Panc1 (cell line): ENCODE measurements around the gene DIP2C. TPM values are rescaled to one million over a fixed set of nuclear protein-coding genes. Genes with fewer than 3 reads are reported as not detected.
"Not testable (repeated sequence)": the region's sequence is repeated elsewhere in the genome, so short reads cannot be mapped to it uniquely, and the experiment has no call there.

ENCODE experiments used
- ATAC-seq: fragments of 200-7000 bp; cut with Tn5 transposase; 2 replicates; pipeline ENCODE4 v1.9.1; 2020; ENCODE audit warnings: mild to moderate bottlenecking, moderate library complexity
- BruUV-seq: library from RNA; stranded (reverse); fragments of 400-500 nt; replicated peaks from 2 replicates; lab custom pipeline; 2021; lab: Mats Ljungman, UMichigan
- CTCF ChIA-PET: fragments of 300-600 bp; sonication (Branson Sonifier 250); formaldehyde crosslinking; loops from one replicate; lab custom pipeline; 2022; ENCODE audit warnings: antibody characterized with exemption; lab: Charles Lee
- POLR2A ChIA-PET: fragments of 300-600 bp; sonication (Branson Sonifier 250); formaldehyde crosslinking; loops from one replicate; lab custom pipeline; 2022; ENCODE audit warnings: antibody characterized with exemption; lab: Charles Lee
- DNase-seq: peaks from one replicate; pipeline ENCODE4 v3.0.0-alpha.2; 2010; ENCODE audit warnings: low read depth, low spot score
- H3K27ac ChIP-seq: 2 replicates; pipeline ENCODE4 v1.5.1; 2011; ENCODE audit warnings: mild to moderate bottlenecking, low read length, inconsistent platforms
- H3K27me3 ChIP-seq: fragments of 200-500 bp; sonication (Bioruptor generic); 2 replicates; pipeline ENCODE4 v1.6.0; 2014; ENCODE audit warnings: low read length, inconsistent platforms; ENCODE audit not compliant: control insufficient read depth, insufficient read depth
- H3K36me3 ChIP-seq: fragments of 200-500 bp; sonication (Bioruptor generic); 2 replicates; pipeline ENCODE4 v1.5.1; 2014; ENCODE audit warnings: inconsistent platforms, mild to moderate bottlenecking, low read length, moderate library complexity; ENCODE audit not compliant: control insufficient read depth, insufficient read depth
- H3K4me1 ChIP-seq: 2 replicates; pipeline ENCODE4 v1.5.1; 2011; ENCODE audit warnings: inconsistent platforms, mild to moderate bottlenecking, low read length, moderate library complexity; ENCODE audit not compliant: control insufficient read depth, insufficient read depth
- H3K4me3 ChIP-seq, 2 experiments: 2 replicates each; pipeline ENCODE4 v1.5.1; 2011 to 2012; ENCODE audit warnings: low read depth in 2 of 2, low read length in 2 of 2, mild to moderate bottlenecking in 2 of 2, inconsistent platforms in 1 of 2, moderate library complexity in 1 of 2
- H3K9me3 ChIP-seq: fragments of 200-500 bp; sonication (Bioruptor generic); 2 replicates; pipeline ENCODE4 v1.5.1; 2014; ENCODE audit warnings: low read depth, mild to moderate bottlenecking, inconsistent platforms, low read length, moderate library complexity; ENCODE audit not compliant: control insufficient read depth, insufficient read depth
- CTCF ChIP-seq: fragments of 450-650 bp; IDR thresholded peaks from 2 replicates; pipeline ENCODE4 v1.5.1; 2017; ENCODE audit warnings: mild to moderate bottlenecking
- POLR2AphosphoS5 ChIP-seq: IDR thresholded peaks from 2 replicates; pipeline ENCODE4 v1.6.1; 2012; ENCODE audit warnings: mild to moderate bottlenecking, low read depth, low read length, moderate library complexity
- SIN3A ChIP-seq: IDR thresholded peaks from 2 replicates; pipeline ENCODE4 v1.6.1; 2012; ENCODE audit warnings: low read depth, mild to moderate bottlenecking, low read length, moderate library complexity, borderline replicate concordance; ENCODE audit not compliant: insufficient read depth
- TCF7L2 ChIP-seq: IDR thresholded peaks from 2 replicates; pipeline ENCODE4 v1.6.1; 2011; ENCODE audit warnings: mild to moderate bottlenecking, low read depth, low read length, inconsistent platforms
- in situ Hi-C: cut with HindIII; loops from 2 replicates; pipeline ENCODE4 v1.10.0; 2016; ENCODE audit warnings: low sequenced_read_pairs, low pct_unique_long_range_greater_than_20kb
- intact Hi-C: fragments of 100-400 bp; cut with micrococcal nuclease; formaldehyde crosslinking; loops from one replicate; pipeline ENCODE4 v1.10.0; 2022; ENCODE audit not compliant: unreplicated experiment
- total RNA-seq: library from RNA; stranded (reverse); gene quantifications from one replicate; pipeline ENCODE4 v1.2.1, GENCODE V29; 2021; ENCODE audit not compliant: unreplicated experiment
- TF ChIP-seq, protein P1 (sequence below), 2 experiments: IDR thresholded peaks; 2 replicates each; pipeline ENCODE4 v1.6.1; 2011 to 2012; ENCODE audit warnings: low read depth in 2 of 2, control low read depth in 1 of 2, low read length in 1 of 2, mild to moderate bottlenecking in 1 of 2, moderate library complexity in 1 of 2; ENCODE audit not compliant: insufficient read depth in 1 of 2

Gene DIP2C
- total RNA-seq, 1 experiment from 2014 or later, result 13.2 TPM

- Histone ChIP-seq H3K27me3 (no peaks in the 10 kb centered on the region), H3K27ac (no peak overlapping the region), H3K36me3 (no peaks in the 10 kb centered on the region), H3K4me1 (no peaks in the 10 kb centered on the region; the same call in 1 of the 2 replicates), H3K4me3 (no peak overlapping the region), H3K9me3 (no peaks in the 10 kb centered on the region)
- DNase-seq (no peak), ATAC-seq (no peak)
- in situ Hi-C loops, result no loop called here
- intact Hi-C loops, result no loop called here
- ChIA-PET POLR2A (no interaction called here), CTCF (no interaction called here)
- TF ChIP-seq SIN3A (no peak), CTCF (no peak), TCF7L2 (no peak), POLR2AphosphoS5 (no peak)
- TF ChIP-seq, protein P1, sequence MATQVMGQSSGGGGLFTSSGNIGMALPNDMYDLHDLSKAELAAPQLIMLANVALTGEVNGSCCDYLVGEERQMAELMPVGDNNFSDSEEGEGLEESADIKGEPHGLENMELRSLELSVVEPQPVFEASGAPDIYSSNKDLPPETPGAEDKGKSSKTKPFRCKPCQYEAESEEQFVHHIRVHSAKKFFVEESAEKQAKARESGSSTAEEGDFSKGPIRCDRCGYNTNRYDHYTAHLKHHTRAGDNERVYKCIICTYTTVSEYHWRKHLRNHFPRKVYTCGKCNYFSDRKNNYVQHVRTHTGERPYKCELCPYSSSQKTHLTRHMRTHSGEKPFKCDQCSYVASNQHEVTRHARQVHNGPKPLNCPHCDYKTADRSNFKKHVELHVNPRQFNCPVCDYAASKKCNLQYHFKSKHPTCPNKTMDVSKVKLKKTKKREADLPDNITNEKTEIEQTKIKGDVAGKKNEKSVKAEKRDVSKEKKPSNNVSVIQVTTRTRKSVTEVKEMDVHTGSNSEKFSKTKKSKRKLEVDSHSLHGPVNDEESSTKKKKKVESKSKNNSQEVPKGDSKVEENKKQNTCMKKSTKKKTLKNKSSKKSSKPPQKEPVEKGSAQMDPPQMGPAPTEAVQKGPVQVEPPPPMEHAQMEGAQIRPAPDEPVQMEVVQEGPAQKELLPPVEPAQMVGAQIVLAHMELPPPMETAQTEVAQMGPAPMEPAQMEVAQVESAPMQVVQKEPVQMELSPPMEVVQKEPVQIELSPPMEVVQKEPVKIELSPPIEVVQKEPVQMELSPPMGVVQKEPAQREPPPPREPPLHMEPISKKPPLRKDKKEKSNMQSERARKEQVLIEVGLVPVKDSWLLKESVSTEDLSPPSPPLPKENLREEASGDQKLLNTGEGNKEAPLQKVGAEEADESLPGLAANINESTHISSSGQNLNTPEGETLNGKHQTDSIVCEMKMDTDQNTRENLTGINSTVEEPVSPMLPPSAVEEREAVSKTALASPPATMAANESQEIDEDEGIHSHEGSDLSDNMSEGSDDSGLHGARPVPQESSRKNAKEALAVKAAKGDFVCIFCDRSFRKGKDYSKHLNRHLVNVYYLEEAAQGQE (IDR thresholded peaks at IDR 0.05; ENCODE audit: insufficient read depth in 1 of 2, low read depth in 2 of 2, low read length in 1 of 2), result no peak
- BruUV-seq, result no TSS peak
Measured at GRCh38 chr10:480498-480927, 209.0 kb downstream of the DIP2C start.

DNA sequence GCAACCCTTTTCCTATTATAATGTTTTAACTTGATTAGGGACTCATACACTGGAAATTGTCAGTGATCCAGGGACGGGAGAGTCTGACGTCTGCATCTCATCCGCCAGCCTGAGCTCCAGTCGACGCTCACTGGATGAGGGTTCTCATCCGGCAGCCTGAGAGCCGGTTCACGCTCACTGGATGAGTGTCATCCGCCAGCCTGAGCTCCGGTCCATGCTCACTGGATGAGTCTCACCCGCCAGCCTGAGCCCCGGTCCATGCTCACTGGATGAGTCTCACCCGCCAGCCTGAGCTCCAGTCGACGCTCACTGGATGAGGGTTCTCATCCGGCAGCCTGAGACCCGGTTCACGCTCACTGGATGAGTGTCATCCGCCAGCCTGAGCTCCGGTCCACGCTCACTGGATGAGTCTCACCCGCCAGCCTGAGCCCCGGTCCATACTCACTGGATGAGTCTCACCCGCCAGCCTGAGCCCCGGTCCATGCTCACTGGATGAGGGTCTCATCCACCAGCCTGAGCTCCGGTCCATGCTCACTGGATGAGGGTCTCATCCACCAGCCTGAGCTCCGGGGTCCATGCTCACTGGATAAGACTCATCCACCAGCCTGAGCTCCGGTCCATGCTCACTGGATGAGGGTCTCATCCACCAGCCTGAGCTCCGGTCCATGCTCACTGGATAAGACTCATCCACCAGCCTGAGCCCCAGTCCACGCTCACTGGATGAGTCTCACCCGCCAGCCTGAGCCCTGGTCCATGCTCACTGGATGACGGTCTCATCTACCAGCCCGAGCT, 209.6 kb downstream of the DIP2C start:
- DNase-seq, H3K27ac ChIP-seq, ATAC-seq, intact Hi-C loops, H3K27me3 ChIP-seq, BruUV-seq, CTCF ChIA-PET, H3K36me3 ChIP-seq, H3K9me3 ChIP-seq, POLR2A ChIA-PET, in situ Hi-C loops, H3K4me3 ChIP-seq, H3K4me1 ChIP-seq: not testable (repeated sequence)

GRCh38 chr10:478471-479245, 210.8 kb downstream of the DIP2C start:
- H3K27ac ChIP-seq, result no peak overlapping the region
- CTCF ChIA-PET, result no interaction called here

More at GRCh38 chr10:478471-479245, 210.8 kb downstream of the DIP2C start:
- in situ Hi-C loops (no loop called here), intact Hi-C loops (no loop called here)
- POLR2A ChIA-PET, result no interaction called here
- H3K27me3 ChIP-seq, result no peaks in the 10 kb centered on the region
- no peaks in the 10 kb centered on the region for H3K9me3 ChIP-seq
- no TSS peak for BruUV-seq
- no peak overlapping the region for H3K4me3 ChIP-seq
- no peaks in the 10 kb centered on the region for H3K36me3 ChIP-seq
- H3K4me1 ChIP-seq, result no peaks in the 10 kb centered on the region; the same call in 1 of the 2 replicates
- TF ChIP-seq SIN3A, result no peak
- no peak for TF ChIP-seq TCF7L2
- TF ChIP-seq, protein P1 (IDR thresholded peaks at IDR 0.05; ENCODE audit: insufficient read depth in 1 of 2, low read depth in 2 of 2, low read length in 1 of 2), result no peak
- TF ChIP-seq POLR2AphosphoS5, result no peak
- TF ChIP-seq CTCF, result no peak
- ATAC-seq (peak; percentile 73), DNase-seq (no peak)
